Measurements from ENCODE around the gene LTBP1. TPM values are rescaled to one million over a fixed set of nuclear protein-coding genes. Genes with fewer than 3 reads are reported as not detected.

Gene LTBP1
- total and polyA plus RNA-seq, 2 experiments from 2014 or later: 15.7 to 49.8 TPM

GRCh38 chr2:33430856-33431255 is 484.1 kb downstream of the LTBP1 start (continued):
- TF ChIP-seq STAT1 (IDR thresholded peaks at IDR 0.05; ENCODE audit: unreplicated experiment): no peak
- TF ChIP-seq CTCF (conservative IDR thresholded peaks at IDR 0.05; ENCODE audit: low read depth in 2 of 2): no peak
- TF ChIP-seq REST (IDR thresholded peaks at IDR 0.05; ENCODE audit: unreplicated experiment): no peak
- no peak for TF ChIP-seq EZH2 (IDR thresholded peaks at IDR 0.05; ENCODE audit: low read depth, unreplicated experiment)
- TF ChIP-seq ZNF331 (CRISPR knock-in tag; IDR thresholded peaks at IDR 0.05; ENCODE audit: low read depth): no peak

GRCh38 chr2:33432871-33433270 is 486.1 kb downstream of the LTBP1 start:
- Mint-ChIP-seq H3K4me1 (peaks cover 4% of the 10 kb centered on the region; the same call in 2 of the 3 replicates), H3K27me3 (ENCODE audit: insufficient read depth, low read depth, poor library complexity) (no peaks in the 10 kb centered on the region), H3K4me3 (no peak overlapping the region), H3K27ac (no peak overlapping the region), H3K36me3 (ENCODE audit: low read depth) (no peaks in the 10 kb centered on the region), H3K9me3 (no peaks in the 10 kb centered on the region)
- Histone ChIP-seq H3K4me2 (no peak overlapping the region), H3K79me2 (replicated peaks; ENCODE audit: insufficient read depth) (no peaks in the 10 kb centered on the region), H3K27ac (ENCODE audit: low read depth) (no peak overlapping the region), H2AFZ (peak overlapping the region; percentile 38; the same call in 1 of the 2 replicates), H3K9me2 (ENCODE audit: insufficient read depth) (0 out of 2 replicates have a peak, but pooled peaks cover 3% of the 10 kb centered on the region), H3K4me1 (ENCODE audit: insufficient read depth) (no peaks in the 10 kb centered on the region), H3F3A (replicated peaks; ENCODE audit: low read depth) (no peaks in the 10 kb centered on the region), H3K36me3 (ENCODE audit: insufficient read depth) (no peaks in the 10 kb centered on the region), H3K27me3 (ENCODE audit: insufficient read depth) (no peaks in the 10 kb centered on the region), H4K20me1 (replicated peaks; ENCODE audit: insufficient read depth) (no peaks in the 10 kb centered on the region), H3K4me3 (no peak overlapping the region)
- DNase-seq (ENCODE audit: low spot score) (no peak), ATAC-seq (no peak)
- TF ChIP-seq EZH2phosphoT487 (IDR thresholded peaks at IDR 0.05; ENCODE audit: unreplicated experiment) (no peak), ETS1 (IDR thresholded peaks at IDR 0.05) (no peak), JUNB (IDR thresholded peaks at IDR 0.05; ENCODE audit: unreplicated experiment) (no peak), NANOG (IDR thresholded peaks at IDR 0.05; ENCODE audit: borderline replicate concordance) (no peak), REST (IDR thresholded peaks at IDR 0.05; ENCODE audit: unreplicated experiment) (no peak), CREB1 (CRISPR knock-in tag; IDR thresholded peaks at IDR 0.05; ENCODE audit: low read depth) (no peak), ZNF114 (CRISPR knock-in tag; IDR thresholded peaks at IDR 0.05) (no peak), ZNF331 (CRISPR knock-in tag; IDR thresholded peaks at IDR 0.05; ENCODE audit: low read depth) (no peak), CTCF (conservative IDR thresholded peaks at IDR 0.05; ENCODE audit: low read depth in 2 of 2) (no peak), POLR2AphosphoS5 (IDR thresholded peaks at IDR 0.05; ENCODE audit: low read depth) (no peak)

Data from GM23338 (cell line).